Activated T-cell treated with anti-CD3 and anti-CD28 coated beads, Interleukin-2, amount 50 U/mL, for 4 hours (primary cell): ENCODE results near the gene GCC1. TPM values are rescaled to one million over a fixed set of nuclear protein-coding genes. Genes with fewer than 3 reads are reported as not detected.

Experiments used
- ATAC-seq, 2 donors: fragments of 200-7000 bp; cut with Tn5 transposase; one replicate each; pipeline ENCODE4 v1.10.0; 2021
- DNase-seq: peaks from one replicate; pipeline ENCODE4 v3.0.0-alpha.2; 2020
- H3K27me3 Mint-ChIP-seq: one replicate; pipeline ENCODE4 v1.8.0; 2021; ENCODE audit warnings: low read depth, mixed read lengths
- H3K36me3 Mint-ChIP-seq: one replicate; pipeline ENCODE4 v1.8.0; 2022; ENCODE audit warnings: mixed read lengths; ENCODE audit not compliant: insufficient read depth
- H3K4me1 Mint-ChIP-seq: one replicate; pipeline ENCODE4 v1.8.0; 2021; ENCODE audit warnings: low read depth, mixed read lengths
- H3K4me3 Mint-ChIP-seq: one replicate; pipeline ENCODE4 v1.8.0; 2021; ENCODE audit warnings: mild to moderate bottlenecking, moderate library complexity, mixed read lengths
- H3K9me3 Mint-ChIP-seq: one replicate; pipeline ENCODE4 v1.8.0; 2021; ENCODE audit warnings: mixed read lengths
- total RNA-seq, 3 donors: library from RNA; stranded (reverse); gene quantifications; one replicate each; pipeline ENCODE4 v1.2.1, GENCODE V29; 2021

GCC1 gene
- total RNA-seq, 3 donors from 2014 or later = 16.2 to 19.1 (median 18.5) TPM

- peaks cover 3% of the 10 kb centered on the region for H3K4me1 Mint-ChIP-seq
- no peaks in the 10 kb centered on the region for H3K9me3 Mint-ChIP-seq
- no peak for ATAC-seq
- no peak for DNase-seq
- H3K36me3 Mint-ChIP-seq = no peaks in the 10 kb centered on the region
- H3K27me3 Mint-ChIP-seq = peaks cover 46% of the 10 kb centered on the region
- H3K4me3 Mint-ChIP-seq = no peak overlapping the region
Observed at GRCh38 chr7:127536394-127536691, 49.1 kb downstream of the GCC1 start.

DNA sequence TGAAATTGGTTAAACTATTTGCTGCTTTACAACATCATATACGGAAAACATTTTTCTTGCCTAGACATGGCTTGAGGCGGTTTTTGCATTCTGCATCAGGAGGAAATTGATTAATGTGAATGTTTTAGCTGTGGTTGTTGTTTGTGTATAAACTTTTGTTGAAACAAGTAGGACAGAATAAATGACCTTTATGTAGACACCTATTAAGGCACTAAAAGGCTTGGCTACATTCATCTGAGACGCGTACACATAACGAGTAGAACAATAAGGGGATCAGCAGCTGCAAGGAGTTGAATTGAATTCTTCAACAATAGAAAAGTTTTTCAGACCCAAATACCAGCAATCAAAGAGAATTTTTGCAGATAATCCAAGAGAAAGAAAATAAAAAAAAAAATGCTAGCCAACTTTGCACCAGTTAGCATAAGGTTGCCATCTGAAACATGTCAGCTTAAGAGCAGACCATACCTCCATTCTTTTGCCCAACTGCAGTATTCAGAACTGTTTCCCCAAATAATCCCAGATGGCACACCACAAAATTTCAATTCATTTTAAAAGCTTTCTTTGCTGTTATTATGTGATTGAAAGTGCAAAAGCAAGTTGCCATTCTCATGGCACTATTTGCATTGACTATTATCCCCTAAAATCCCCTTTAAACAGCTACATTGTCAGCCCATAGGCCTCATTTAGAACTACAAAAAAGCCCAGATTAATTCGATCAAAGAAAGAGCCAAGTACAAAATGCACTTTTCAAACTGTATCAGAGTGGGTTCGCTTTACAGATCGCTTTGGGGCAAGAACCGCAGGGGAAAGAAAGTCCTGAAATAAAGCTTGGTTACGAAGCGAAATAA is 49.6 kb downstream of the GCC1 start:
- Mint-ChIP-seq H3K4me1 (peaks cover 3% of the 10 kb centered on the region), H3K36me3 (no peaks in the 10 kb centered on the region), H3K27me3 (peaks cover 42% of the 10 kb centered on the region), H3K4me3 (no peak overlapping the region), H3K9me3 (no peaks in the 10 kb centered on the region)
- DNase-seq (no peak), ATAC-seq (no peak)

DNA sequence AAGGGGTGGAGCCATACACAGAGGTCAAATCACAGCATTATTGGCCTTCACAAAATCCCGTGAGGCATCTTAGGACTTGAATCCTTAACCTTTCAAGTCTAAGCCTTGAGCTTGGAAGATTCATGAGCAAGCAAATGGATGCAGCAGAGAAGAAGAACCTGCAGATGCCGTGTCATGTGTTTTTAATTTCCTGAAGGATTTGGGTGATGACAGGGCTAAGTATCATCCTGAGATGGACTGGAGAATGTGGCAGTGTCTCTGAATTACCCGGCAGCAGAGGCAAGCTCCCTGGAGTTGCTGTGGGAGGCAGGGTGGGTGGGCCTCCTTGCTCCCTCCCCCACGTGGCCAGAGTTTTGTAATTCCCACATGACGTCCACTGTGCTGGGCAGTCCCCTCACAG is 50.8 kb downstream of the GCC1 start:
- Mint-ChIP-seq H3K9me3 (no peaks in the 10 kb centered on the region), H3K4me3 (no peak overlapping the region), H3K27me3 (peaks cover 37% of the 10 kb centered on the region), H3K4me1 (peaks cover 3% of the 10 kb centered on the region), H3K36me3 (no peaks in the 10 kb centered on the region)
- DNase-seq (no peak), ATAC-seq (no peak)

DNA sequence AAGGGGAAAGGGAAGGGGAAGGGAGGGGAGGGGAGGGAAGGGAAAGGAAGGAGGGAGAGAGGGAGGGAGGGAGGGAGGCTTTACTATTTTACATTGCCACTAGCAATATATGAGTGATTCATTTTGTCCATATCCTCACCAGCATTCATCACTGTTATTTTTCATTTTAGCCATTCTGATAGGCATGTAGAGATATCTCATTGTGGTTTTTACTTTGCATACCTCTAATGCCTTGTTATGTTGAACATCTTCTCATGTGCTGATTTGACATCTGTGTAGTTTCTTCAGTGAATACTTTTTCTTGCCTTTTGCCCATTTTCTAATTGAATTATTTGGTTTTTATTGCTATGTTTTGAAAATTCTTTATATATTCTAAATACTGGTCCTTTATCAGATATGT is 52.7 kb downstream of the GCC1 start:
- ATAC-seq (no peak), DNase-seq (no peak)
- H3K4me1 Mint-ChIP-seq = peaks cover 3% of the 10 kb centered on the region
- no peaks in the 10 kb centered on the region for H3K36me3 Mint-ChIP-seq
- H3K4me3 Mint-ChIP-seq = no peak overlapping the region
- H3K27me3 Mint-ChIP-seq = peaks cover 43% of the 10 kb centered on the region
- peaks cover 5% of the 10 kb centered on the region for H3K9me3 Mint-ChIP-seq

- H3K4me1 Mint-ChIP-seq = peaks cover 3% of the 10 kb centered on the region
- no peak overlapping the region for H3K4me3 Mint-ChIP-seq
- H3K27me3 Mint-ChIP-seq = peaks cover 43% of the 10 kb centered on the region
- ATAC-seq (no peak), DNase-seq (no peak)
- peaks cover 5% of the 10 kb centered on the region for H3K9me3 Mint-ChIP-seq
- no peaks in the 10 kb centered on the region for H3K36me3 Mint-ChIP-seq
Observed at GRCh38 chr7:127532151-127532550, 53.2 kb downstream of the GCC1 start.

Other genes starting within 250 kb of the GCC1 start
- 10 to 100 TPM; 37.2 to 41.4 (median 40.4) TPM for gene ZNF800, start 192.9 kb downstream of the GCC1 start, total RNA-seq
- 100 to 1,000 TPM in 2 of 3 donors, 10 to 100 TPM in 1; 94.0 to 116 (median 104) TPM for gene ARF5, start 2.8 kb upstream of the GCC1 start, total RNA-seq
- 1 to 10 TPM; 1.2 to 2.2 (median 1.7) TPM for gene FSCN3, start 8.1 kb upstream of the GCC1 start, total RNA-seq
- not detected for gene PAX4, start 32.5 kb upstream of the GCC1 start, total RNA-seq
- gene SND1, start 66.6 kb upstream of the GCC1 start, total RNA-seq = 100 to 1,000 TPM; 260 to 267 (median 267) TPM